NCI-H1436 treated with DMSO at 0.1 percent for 48 hours (cell line): ENCODE results near the gene EXOC6.

Experiments
- DNase-seq: peaks from one replicate; lab custom pipeline; 2025; lab: John Stamatoyannopoulos, UW

EXOC6 gene

GRCh38 chr10:92832998-92833650 is 15.2 kb upstream of the EXOC6 start:
- no peak for DNase-seq

DNA sequence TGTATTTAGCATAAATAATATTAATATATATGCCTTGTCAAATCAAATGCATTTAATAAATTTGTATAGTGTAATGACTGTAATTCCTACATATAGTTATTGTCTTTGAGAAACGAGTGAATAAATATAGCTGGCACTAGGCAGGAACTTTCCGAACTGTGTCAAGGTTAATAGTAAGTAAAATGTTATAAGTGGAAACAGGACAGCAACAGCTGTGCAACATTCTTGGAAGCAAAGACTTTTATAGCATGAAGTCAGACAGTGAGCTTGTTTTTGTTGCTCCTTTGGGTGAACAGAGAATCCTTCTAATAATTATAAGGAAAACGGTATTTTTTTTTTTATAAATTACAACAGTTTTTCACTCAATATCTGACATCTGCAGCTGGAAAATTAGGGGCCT is 14.0 kb upstream of the EXOC6 start:
- no peak for DNase-seq

GRCh38 chr10:92834986-92835385 is 13.3 kb upstream of the EXOC6 start:
- DNase-seq: no peak

- no peak for DNase-seq
Measured at GRCh38 chr10:92837456-92837855, 10.9 kb upstream of the EXOC6 start.

GRCh38 chr10:92839191-92840085 is 8.9 kb upstream of the EXOC6 start:
- no peak for DNase-seq

DNA sequence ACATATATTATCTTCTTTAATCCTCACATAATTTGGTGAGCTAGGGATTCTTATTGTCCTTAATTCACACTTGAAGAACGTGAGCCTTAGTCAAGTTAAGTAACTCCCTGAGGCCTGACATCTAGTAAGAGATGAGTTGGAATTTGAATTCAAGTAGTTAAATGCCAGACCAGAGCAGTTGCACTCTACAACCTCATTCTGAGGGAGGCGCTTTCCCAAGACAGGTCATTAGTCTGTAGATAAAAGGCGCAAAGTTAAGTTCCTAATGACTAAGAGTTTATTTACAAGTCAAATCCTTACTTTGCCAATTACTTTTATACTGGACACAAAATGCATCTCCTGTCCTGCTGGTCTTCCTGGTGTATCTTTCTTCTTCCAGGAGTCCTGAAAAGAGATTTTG is 3.6 kb upstream of the EXOC6 start:
- no peak for DNase-seq

DNA sequence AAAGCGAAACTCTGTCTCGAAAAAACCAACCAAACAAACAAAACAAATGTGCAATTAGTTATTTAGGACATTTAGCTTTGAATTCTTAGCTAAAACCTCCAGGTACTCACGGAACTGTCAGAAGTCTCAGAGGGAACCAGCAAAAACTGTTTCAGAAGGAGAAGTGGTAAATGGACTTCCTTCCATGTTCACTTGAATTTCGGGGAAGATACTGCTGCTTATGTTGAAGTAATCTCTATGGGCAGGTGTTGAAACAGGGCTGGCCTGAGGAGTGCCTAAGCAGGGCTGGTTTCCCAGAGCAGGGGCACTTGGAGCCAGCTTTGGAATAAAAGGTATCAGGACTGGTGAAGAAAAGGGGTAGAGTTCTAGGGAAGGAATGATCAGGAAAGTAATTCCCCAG is 2.4 kb upstream of the EXOC6 start:
- DNase-seq: no peak

GRCh38 chr10:92846344-92846743 is 2.0 kb upstream of the EXOC6 start:
- DNase-seq: no peak

DNA sequence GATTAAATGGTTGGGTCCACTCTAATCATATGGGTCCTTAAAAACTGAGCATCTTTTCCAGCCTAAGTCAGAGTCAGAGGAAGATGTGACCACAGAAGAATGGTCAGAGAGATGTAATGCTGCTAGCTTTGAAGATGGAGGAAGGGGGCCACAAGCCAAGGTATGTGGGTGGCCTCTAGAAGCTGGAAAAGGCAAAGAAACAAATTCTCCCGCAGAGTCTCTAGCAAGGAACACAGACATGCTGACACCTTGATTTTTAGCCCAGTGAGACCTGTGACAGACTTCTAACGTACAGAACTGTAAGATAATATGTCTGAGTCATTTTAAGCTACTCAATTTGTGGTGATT is 1.5 kb upstream of the EXOC6 start:
- no peak for DNase-seq

- no peak for DNase-seq
Measured at GRCh38 chr10:92847202-92847864, 987 bp upstream of the EXOC6 start.

DNA sequence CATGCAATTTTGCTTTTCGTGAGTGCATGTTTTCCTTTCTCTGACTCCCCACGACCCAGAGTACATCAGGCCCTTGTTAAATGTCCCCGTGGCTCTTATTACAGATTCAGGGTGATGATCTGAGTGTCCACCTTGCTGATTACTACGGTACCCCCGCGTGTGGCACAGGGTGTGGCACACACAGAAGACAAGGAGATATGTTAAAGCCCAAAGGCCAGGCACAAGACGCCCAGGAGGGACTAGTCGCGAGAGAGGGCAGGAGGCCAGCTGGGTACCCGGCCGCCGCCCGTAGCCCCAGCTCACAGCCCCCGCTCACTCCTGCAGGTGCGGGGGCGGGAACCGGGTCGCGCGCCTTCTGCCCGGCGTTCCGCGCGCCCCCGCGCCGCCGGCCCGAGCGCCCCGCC is 281 bp upstream of the EXOC6 start:
- DNase-seq: no peak

- no peak for DNase-seq
Measured at GRCh38 chr10:92849234-92849525, 860 bp downstream of the EXOC6 start.

GRCh38 chr10:92849576-92850090 is 1.3 kb downstream of the EXOC6 start:
- no peak for DNase-seq

GRCh38 chr10:92850185-92850584 is 1.9 kb downstream of the EXOC6 start:
- no peak for DNase-seq

DNA sequence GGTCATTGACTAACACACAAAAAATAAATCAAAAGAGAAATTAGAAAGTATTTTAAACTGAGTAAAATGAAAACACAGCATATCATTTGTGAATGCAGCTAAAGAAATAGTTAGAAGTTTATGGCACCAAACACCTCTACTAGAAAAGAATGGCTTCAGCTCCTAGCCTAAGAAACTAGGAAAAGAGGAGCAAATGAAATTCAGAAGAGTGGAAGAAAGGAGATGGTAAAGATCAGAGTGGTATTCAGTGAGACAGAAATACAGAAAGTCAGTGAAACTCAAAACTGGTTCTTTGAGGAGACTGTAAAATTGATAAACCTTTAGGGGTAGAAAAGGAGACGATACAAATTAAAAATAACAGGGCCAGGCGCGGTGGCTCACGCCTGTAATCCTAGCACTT is 2.7 kb downstream of the EXOC6 start:
- no peak for DNase-seq

DNA sequence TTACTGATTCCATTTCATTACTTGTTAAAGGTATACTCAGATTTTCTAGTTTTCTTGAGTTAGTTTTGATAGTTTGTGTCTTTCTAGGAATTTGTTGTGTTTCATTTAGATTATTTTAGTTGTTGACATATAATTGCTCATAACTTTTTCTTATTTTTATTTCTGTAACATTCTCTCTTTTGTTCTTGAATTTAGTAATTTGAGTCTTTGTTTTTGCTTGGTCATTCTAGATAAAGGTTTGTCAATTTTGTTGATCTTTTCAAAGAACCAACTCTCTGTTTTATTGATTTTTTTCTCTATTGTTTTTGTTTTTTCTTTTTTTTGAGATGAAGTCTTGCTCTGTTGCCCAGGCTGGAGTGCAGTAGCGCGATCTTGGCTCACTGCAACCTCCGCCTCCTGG is 7.2 kb downstream of the EXOC6 start:
- no peak for DNase-seq

DNA sequence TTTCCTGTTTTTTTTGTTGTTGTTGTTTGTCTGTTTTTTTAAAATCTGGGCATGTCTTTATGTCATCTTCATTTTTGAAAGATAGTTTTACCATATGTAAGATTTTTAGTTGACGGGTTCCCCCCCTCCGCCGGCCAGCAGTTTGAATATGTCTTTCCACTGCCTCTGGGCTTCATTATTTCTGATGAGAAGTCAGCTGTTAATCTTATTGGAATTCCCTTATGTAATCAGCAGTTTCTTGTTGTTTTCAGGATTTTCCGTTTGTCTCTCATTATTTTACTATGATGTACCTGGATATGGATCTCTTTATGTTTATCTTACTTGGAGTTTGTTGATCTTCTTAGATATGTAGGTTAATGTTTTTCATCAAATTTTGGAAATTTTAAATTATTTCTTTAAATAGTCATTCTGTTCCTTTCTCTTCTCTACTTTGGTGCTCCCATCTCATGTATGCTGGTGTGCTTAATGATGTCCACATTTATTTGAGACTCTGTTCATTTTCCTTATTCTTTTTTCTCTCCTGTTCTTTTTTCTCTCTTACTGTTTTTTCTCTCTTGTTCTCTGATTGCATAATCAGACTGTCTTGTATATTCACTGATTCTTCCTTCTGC is 9.7 kb downstream of the EXOC6 start:
- DNase-seq: no peak

- no peak for DNase-seq
Measured at GRCh38 chr10:92867235-92867634, 18.9 kb downstream of the EXOC6 start.

DNA sequence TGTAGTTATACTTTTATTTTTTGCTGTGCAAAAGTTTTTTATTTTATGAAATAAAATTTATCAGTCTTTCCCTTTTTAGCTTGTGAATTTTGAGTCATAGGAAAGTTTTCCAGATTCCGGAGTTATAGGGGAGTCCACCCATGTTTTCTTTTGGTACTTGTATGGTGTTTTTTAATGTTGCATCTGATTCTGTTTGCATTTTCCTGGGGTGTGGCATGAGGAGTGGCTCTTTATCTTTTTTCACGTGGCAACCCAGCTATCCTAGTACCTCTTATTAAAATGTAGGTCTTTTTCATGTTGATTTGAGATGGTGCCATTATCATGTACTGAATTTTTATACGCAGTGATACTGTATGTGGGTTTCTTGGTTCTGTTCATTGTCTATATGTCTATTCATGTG is 19.7 kb downstream of the EXOC6 start:
- DNase-seq: no peak

GRCh38 chr10:92868557-92868956 is 20.2 kb downstream of the EXOC6 start:
- DNase-seq: no peak

DNA sequence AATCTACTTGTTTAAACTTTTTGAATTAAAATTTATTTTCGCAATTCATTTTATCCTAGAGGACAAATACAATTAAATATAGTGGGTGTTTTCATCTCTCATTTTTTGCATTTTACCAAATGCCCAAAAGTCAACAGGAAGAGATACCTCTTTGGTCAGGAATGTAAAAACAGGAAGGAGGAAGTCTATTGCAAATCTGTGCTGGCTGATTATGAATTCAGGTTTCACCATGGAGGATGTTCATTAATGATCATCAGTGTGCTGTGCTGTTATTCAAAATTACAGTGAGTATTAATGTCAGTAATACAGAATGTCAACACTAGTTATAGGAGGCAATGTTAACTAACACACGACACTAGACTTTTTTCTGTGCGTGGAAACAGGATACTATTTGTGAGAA is 24.7 kb downstream of the EXOC6 start:
- DNase-seq: no peak

- no peak for DNase-seq
Measured at GRCh38 chr10:92876509-92877036, 28.3 kb downstream of the EXOC6 start.
